SH-SY5Y (cell line): ENCODE data around the gene HEPACAM2.

ENCODE experiments used
- GATA2 ChIP-seq: IDR thresholded peaks from 2 replicates; pipeline ENCODE4 v1.6.1; 2011; ENCODE audit warnings: mild to moderate bottlenecking, low read depth, low read length
- GATA3 ChIP-seq: IDR thresholded peaks from 2 replicates; pipeline ENCODE4 v1.6.1; 2011; ENCODE audit warnings: low read depth, mild to moderate bottlenecking, low read length, moderate library complexity

GRCh38 chr7:93218997-93219827 is 7.1 kb downstream of the HEPACAM2 start:
- TF ChIP-seq GATA2 (no peak), GATA3 (no peak)
